PFSK-1 (cell line): Measurements from ENCODE around the gene ADCY1.

Source experiments
- POLR2AphosphoS5 ChIP-seq: IDR thresholded peaks from 2 replicates; pipeline ENCODE4 v1.6.1; 2012; ENCODE audit warnings: low read depth, mild to moderate bottlenecking, control low read depth, low read length, moderate library complexity
- TAF1 ChIP-seq: IDR thresholded peaks from 2 replicates; pipeline ENCODE4 v1.6.1; 2012; ENCODE audit warnings: low read length, control low read depth, borderline replicate concordance; ENCODE audit not compliant: insufficient read depth

- TF ChIP-seq POLR2AphosphoS5 = no peak
- TF ChIP-seq TAF1 = no peak
These were observed 24.8 kb downstream of the ADCY1 start for GRCh38 chr7:45598886-45599520.
